Measurements from ENCODE around the gene CARNS1. TPM values are rescaled to one million over a fixed set of nuclear protein-coding genes. Genes with fewer than 3 reads are reported as not detected.

The CARNS1 gene
- total and polyA plus RNA-seq, 2 of the 13 experiments (the other 11 are each of a cell fraction or from before 2014, with no cell fraction given), result not detected

GRCh38 chr11:67401495-67402191, 13.8 kb upstream of the CARNS1 start, which contains the start of gene PPP1CA (continued):
- TF ChIP-seq ELF4 (CRISPR knock-in tag; IDR thresholded peaks at IDR 0.05; ENCODE audit: borderline replicate concordance) (0 out of 2 replicates have a peak, but pooled peaks have one; percentile 14), ZNF652 (CRISPR knock-in tag; IDR thresholded peaks at IDR 0.05; ENCODE audit: borderline replicate concordance, low read depth) (0 out of 2 replicates have a peak, but pooled peaks have one; percentile 58), ZFX (CRISPR knock-in tag; IDR thresholded peaks at IDR 0.05; ENCODE audit: low read depth) (peak; percentile 47; the same call in 1 of the 2 replicates), HIC2 (CRISPR knock-in tag; IDR thresholded peaks at IDR 0.05; ENCODE audit: low read depth) (no peak), ZFYVE20 (CRISPR knock-in tag; IDR thresholded peaks at IDR 0.05; ENCODE audit: borderline replicate concordance, low read depth) (no peak), MAZ (IDR thresholded peaks at IDR 0.05; ENCODE audit: borderline replicate concordance, low read depth, low read length) (peak; percentile 74), MAZ (CRISPR knock-in tag; IDR thresholded peaks at IDR 0.05; ENCODE audit: low read depth) (peak; percentile 84), ZNF30 (CRISPR knock-in tag; IDR thresholded peaks at IDR 0.05) (no peak), SUZ12 (IDR thresholded peaks at IDR 0.05; ENCODE audit: low read depth, low read length) (no peak)
